ENCODE data around the gene LAMA3.

Gene LAMA3

GRCh38 chr18:23906658-23907057 lies 217.4 kb downstream of the LAMA3 start:
- H3K4me1 ChIP-seq (ENCODE audit: control insufficient read depth in 1 of 2, insufficient read depth in 2 of 2, low read length in 2 of 2) = no peaks in the 10 kb centered on the region
- H3K9ac ChIP-seq (ENCODE audit: low read depth in 1 of 2, low read length in 2 of 2) = no peak overlapping the region
- peaks cover 6 to 11% of the 10 kb centered on the region in 2 donors for H3K36me3 ChIP-seq (ENCODE audit: control insufficient read depth in 1 of 2, insufficient read depth in 2 of 2, low read length in 2 of 2)
- H3K27ac ChIP-seq (ENCODE audit: low read depth, low read length) = no peak overlapping the region
- H3K4me3 ChIP-seq (ENCODE audit: low read depth in 1 of 2, low read length in 2 of 2) = no peak overlapping the region
- H3K27me3 ChIP-seq (ENCODE audit: control insufficient read depth in 1 of 2, insufficient read depth in 2 of 2, low read length in 2 of 2) = no peaks in the 10 kb centered on the region
- no peaks in the 10 kb centered on the region for H3K9me3 ChIP-seq (ENCODE audit: control insufficient read depth in 1 of 2, low read length in 2 of 2)

- H3K9me3 ChIP-seq (ENCODE audit: control insufficient read depth in 1 of 2, low read length in 2 of 2) = no peaks in the 10 kb centered on the region
- H3K9ac ChIP-seq (ENCODE audit: low read depth in 1 of 2, low read length in 2 of 2) = no peak overlapping the region
- H3K27me3 ChIP-seq (ENCODE audit: control insufficient read depth in 1 of 2, insufficient read depth in 2 of 2, low read length in 2 of 2) = no peaks in the 10 kb centered on the region
- H3K27ac ChIP-seq (ENCODE audit: low read depth, low read length) = no peak overlapping the region
- no peaks in the 10 kb centered on the region for H3K4me1 ChIP-seq (ENCODE audit: control insufficient read depth in 1 of 2, insufficient read depth in 2 of 2, low read length in 2 of 2)
- H3K4me3 ChIP-seq (ENCODE audit: low read depth in 1 of 2, low read length in 2 of 2) = no peak overlapping the region
- H3K36me3 ChIP-seq (ENCODE audit: control insufficient read depth in 1 of 2, insufficient read depth in 2 of 2, low read length in 2 of 2) = peaks cover 5 to 16% of the 10 kb centered on the region in 2 donors
Measured at GRCh38 chr18:23908827-23909226, 219.6 kb downstream of the LAMA3 start.

GRCh38 chr18:23910032-23910431 lies 220.8 kb downstream of the LAMA3 start:
- Histone ChIP-seq H3K36me3 (ENCODE audit: control insufficient read depth in 1 of 2, insufficient read depth in 2 of 2, low read length in 2 of 2) (peaks cover 5 to 21% of the 10 kb centered on the region in 2 donors), H3K4me3 (ENCODE audit: low read depth in 1 of 2, low read length in 2 of 2) (no peak overlapping the region), H3K4me1 (ENCODE audit: control insufficient read depth in 1 of 2, insufficient read depth in 2 of 2, low read length in 2 of 2) (no peaks in the 10 kb centered on the region), H3K27ac (ENCODE audit: low read depth, low read length) (no peak overlapping the region), H3K9me3 (ENCODE audit: control insufficient read depth in 1 of 2, low read length in 2 of 2) (no peaks in the 10 kb centered on the region), H3K9ac (ENCODE audit: low read depth in 1 of 2, low read length in 2 of 2) (no peak overlapping the region), H3K27me3 (ENCODE audit: control insufficient read depth in 1 of 2, insufficient read depth in 2 of 2, low read length in 2 of 2) (no peaks in the 10 kb centered on the region)

- Histone ChIP-seq H3K9me3 (ENCODE audit: control insufficient read depth in 1 of 2, low read length in 2 of 2) (no peaks in the 10 kb centered on the region), H3K36me3 (ENCODE audit: control insufficient read depth in 1 of 2, insufficient read depth in 2 of 2, low read length in 2 of 2) (peaks cover 6 to 24% of the 10 kb centered on the region in 2 donors), H3K9ac (ENCODE audit: low read depth in 1 of 2, low read length in 2 of 2) (no peak overlapping the region), H3K4me1 (ENCODE audit: control insufficient read depth in 1 of 2, insufficient read depth in 2 of 2, low read length in 2 of 2) (no peaks in the 10 kb centered on the region), H3K27ac (ENCODE audit: low read depth, low read length) (no peak overlapping the region), H3K27me3 (ENCODE audit: control insufficient read depth in 1 of 2, insufficient read depth in 2 of 2, low read length in 2 of 2) (no peaks in the 10 kb centered on the region), H3K4me3 (ENCODE audit: low read depth in 1 of 2, low read length in 2 of 2) (no peak overlapping the region)
Measured at GRCh38 chr18:23912356-23912755, 223.1 kb downstream of the LAMA3 start.

GRCh38 chr18:23916338-23916737 lies 227.1 kb downstream of the LAMA3 start:
- H3K4me1 ChIP-seq (ENCODE audit: control insufficient read depth in 1 of 2, insufficient read depth in 2 of 2, low read length in 2 of 2) = peaks cover 6 to 14% of the 10 kb centered on the region in 2 donors
- no peak overlapping the region for H3K9ac ChIP-seq (ENCODE audit: low read depth in 1 of 2, low read length in 2 of 2)
- no peak overlapping the region for H3K27ac ChIP-seq (ENCODE audit: low read depth, low read length)
- no peak overlapping the region for H3K4me3 ChIP-seq (ENCODE audit: low read depth in 1 of 2, low read length in 2 of 2)
- peaks cover 2 to 25% of the 10 kb centered on the region in 2 donors for H3K36me3 ChIP-seq (ENCODE audit: control insufficient read depth in 1 of 2, insufficient read depth in 2 of 2, low read length in 2 of 2)
- no peaks in the 10 kb centered on the region for H3K27me3 ChIP-seq (ENCODE audit: control insufficient read depth in 1 of 2, insufficient read depth in 2 of 2, low read length in 2 of 2)
- H3K9me3 ChIP-seq (ENCODE audit: control insufficient read depth in 1 of 2, low read length in 2 of 2) = no peaks in the 10 kb centered on the region

GRCh38 chr18:23918395-23919032 lies 229.3 kb downstream of the LAMA3 start:
- H3K36me3 ChIP-seq (ENCODE audit: control insufficient read depth in 1 of 2, insufficient read depth in 2 of 2, low read length in 2 of 2) = peaks cover 2 to 18% of the 10 kb centered on the region in 2 donors
- no peak overlapping the region for H3K4me3 ChIP-seq (ENCODE audit: low read depth in 1 of 2, low read length in 2 of 2)
- H3K9me3 ChIP-seq (ENCODE audit: control insufficient read depth in 1 of 2, low read length in 2 of 2) = no peaks in the 10 kb centered on the region
- no peak overlapping the region for H3K9ac ChIP-seq (ENCODE audit: low read depth in 1 of 2, low read length in 2 of 2)
- no peaks in the 10 kb centered on the region for H3K27me3 ChIP-seq (ENCODE audit: control insufficient read depth in 1 of 2, insufficient read depth in 2 of 2, low read length in 2 of 2)
- H3K4me1 ChIP-seq (ENCODE audit: control insufficient read depth in 1 of 2, insufficient read depth in 2 of 2, low read length in 2 of 2) = peaks cover 6 to 14% of the 10 kb centered on the region in 2 donors
- no peak overlapping the region for H3K27ac ChIP-seq (ENCODE audit: low read depth, low read length)

GRCh38 chr18:23920054-23920453 lies 230.8 kb downstream of the LAMA3 start:
- no peaks in the 10 kb centered on the region for H3K9me3 ChIP-seq (ENCODE audit: control insufficient read depth in 1 of 2, low read length in 2 of 2)
- peaks cover 2 to 8% of the 10 kb centered on the region in 2 donors for H3K36me3 ChIP-seq (ENCODE audit: control insufficient read depth in 1 of 2, insufficient read depth in 2 of 2, low read length in 2 of 2)
- no peak overlapping the region for H3K9ac ChIP-seq (ENCODE audit: low read depth in 1 of 2, low read length in 2 of 2)
- H3K27ac ChIP-seq (ENCODE audit: low read depth, low read length) = no peak overlapping the region
- peaks cover 6 to 14% of the 10 kb centered on the region in 2 donors for H3K4me1 ChIP-seq (ENCODE audit: control insufficient read depth in 1 of 2, insufficient read depth in 2 of 2, low read length in 2 of 2)
- no peaks in the 10 kb centered on the region for H3K27me3 ChIP-seq (ENCODE audit: control insufficient read depth in 1 of 2, insufficient read depth in 2 of 2, low read length in 2 of 2)
- H3K4me3 ChIP-seq (ENCODE audit: low read depth in 1 of 2, low read length in 2 of 2) = no peak overlapping the region

- Histone ChIP-seq H3K4me3 (ENCODE audit: low read depth in 1 of 2, low read length in 2 of 2) (no peak overlapping the region), H3K36me3 (ENCODE audit: control insufficient read depth in 1 of 2, insufficient read depth in 2 of 2, low read length in 2 of 2) (peaks cover 0 to 5% of the 10 kb centered on the region in 2 donors), H3K9ac (ENCODE audit: low read depth in 1 of 2, low read length in 2 of 2) (no peak overlapping the region), H3K9me3 (ENCODE audit: control insufficient read depth in 1 of 2, low read length in 2 of 2) (no peaks in the 10 kb centered on the region), H3K4me1 (ENCODE audit: control insufficient read depth in 1 of 2, insufficient read depth in 2 of 2, low read length in 2 of 2) (peaks cover 6 to 19% of the 10 kb centered on the region in 2 donors), H3K27me3 (ENCODE audit: control insufficient read depth in 1 of 2, insufficient read depth in 2 of 2, low read length in 2 of 2) (no peaks in the 10 kb centered on the region), H3K27ac (ENCODE audit: low read depth, low read length) (no peak overlapping the region)
Measured at GRCh38 chr18:23921716-23922285, 232.5 kb downstream of the LAMA3 start.

GRCh38 chr18:23922939-23923338 lies 233.7 kb downstream of the LAMA3 start:
- Histone ChIP-seq H3K9me3 (ENCODE audit: control insufficient read depth in 1 of 2, low read length in 2 of 2) (no peaks in the 10 kb centered on the region), H3K4me1 (ENCODE audit: control insufficient read depth in 1 of 2, insufficient read depth in 2 of 2, low read length in 2 of 2) (peaks cover 9 to 27% of the 10 kb centered on the region in 2 donors), H3K27ac (ENCODE audit: low read depth, low read length) (no peak overlapping the region), H3K9ac (ENCODE audit: low read depth in 1 of 2, low read length in 2 of 2) (no peak overlapping the region), H3K36me3 (ENCODE audit: control insufficient read depth in 1 of 2, insufficient read depth in 2 of 2, low read length in 2 of 2) (peaks cover 0 to 5% of the 10 kb centered on the region in 2 donors), H3K27me3 (ENCODE audit: control insufficient read depth in 1 of 2, insufficient read depth in 2 of 2, low read length in 2 of 2) (no peaks in the 10 kb centered on the region), H3K4me3 (ENCODE audit: low read depth in 1 of 2, low read length in 2 of 2) (no peak overlapping the region)

GRCh38 chr18:23924813-23925212 lies 235.6 kb downstream of the LAMA3 start:
- H3K27ac ChIP-seq (ENCODE audit: low read depth, low read length) = no peak overlapping the region
- no peak overlapping the region for H3K4me3 ChIP-seq (ENCODE audit: low read depth in 1 of 2, low read length in 2 of 2)
- no peak overlapping the region for H3K9ac ChIP-seq (ENCODE audit: low read depth in 1 of 2, low read length in 2 of 2)
- H3K9me3 ChIP-seq (ENCODE audit: control insufficient read depth in 1 of 2, low read length in 2 of 2) = no peaks in the 10 kb centered on the region
- peaks cover 9 to 20% of the 10 kb centered on the region in 2 donors for H3K4me1 ChIP-seq (ENCODE audit: control insufficient read depth in 1 of 2, insufficient read depth in 2 of 2, low read length in 2 of 2)
- H3K27me3 ChIP-seq (ENCODE audit: control insufficient read depth in 1 of 2, insufficient read depth in 2 of 2, low read length in 2 of 2) = no peaks in the 10 kb centered on the region
- peaks cover 0 to 5% of the 10 kb centered on the region in 2 donors for H3K36me3 ChIP-seq (ENCODE audit: control insufficient read depth in 1 of 2, insufficient read depth in 2 of 2, low read length in 2 of 2)

Measured in duodenal mucosa (tissue), 2 donors.